Measurements from ENCODE around the gene AHNAK2.

The AHNAK2 gene

GRCh38 chr14:104966261-104966865 is 11.8 kb downstream of the AHNAK2 start:
- Histone ChIP-seq H3K9me3 (ENCODE audit: severe bottlenecking) (no peaks in the 10 kb centered on the region), H3K36me3 (no peaks in the 10 kb centered on the region), H3K27ac (no peak overlapping the region), H3K4me3 (ENCODE audit: low read depth, low read length) (no peak overlapping the region), H3K27me3 (ENCODE audit: insufficient read depth, low read depth, severe bottlenecking) (no peaks in the 10 kb centered on the region)
- TF ChIP-seq CTCF (IDR thresholded peaks at IDR 0.05; ENCODE audit: low read depth, low read length): no peak
- DNase-seq: peak; percentile 6

GRCh38 chr14:104965561-104966231 is 12.5 kb downstream of the AHNAK2 start:
- DNase-seq: peak; percentile 3
- H3K4me3 ChIP-seq (ENCODE audit: low read depth, low read length): no peak overlapping the region
- no peak overlapping the region for H3K27ac ChIP-seq
- no peaks in the 10 kb centered on the region for H3K36me3 ChIP-seq
- TF ChIP-seq CTCF (IDR thresholded peaks at IDR 0.05; ENCODE audit: low read depth, low read length): no peak
- H3K27me3 ChIP-seq (ENCODE audit: insufficient read depth, low read depth, severe bottlenecking): no peaks in the 10 kb centered on the region
- H3K9me3 ChIP-seq (ENCODE audit: severe bottlenecking): no peaks in the 10 kb centered on the region

- peak; percentile 4 for DNase-seq
- no peaks in the 10 kb centered on the region for H3K9me3 ChIP-seq (ENCODE audit: severe bottlenecking)
- no peaks in the 10 kb centered on the region for H3K27me3 ChIP-seq (ENCODE audit: insufficient read depth, low read depth, severe bottlenecking)
- H3K27ac ChIP-seq: no peak overlapping the region
- no peak overlapping the region for H3K4me3 ChIP-seq (ENCODE audit: low read depth, low read length)
- no peak for TF ChIP-seq CTCF (IDR thresholded peaks at IDR 0.05; ENCODE audit: low read depth, low read length)
- H3K36me3 ChIP-seq: no peaks in the 10 kb centered on the region
Observed at GRCh38 chr14:104964546-104964945, 13.6 kb downstream of the AHNAK2 start.

- TF ChIP-seq CTCF (IDR thresholded peaks at IDR 0.05; ENCODE audit: low read depth, low read length): no peak
- H3K27me3 ChIP-seq (ENCODE audit: insufficient read depth, low read depth, severe bottlenecking): no peaks in the 10 kb centered on the region
- H3K36me3 ChIP-seq: no peaks in the 10 kb centered on the region
- DNase-seq: peak; percentile 3
- H3K4me3 ChIP-seq (ENCODE audit: low read depth, low read length): no peak overlapping the region
- no peak overlapping the region for H3K27ac ChIP-seq
- no peaks in the 10 kb centered on the region for H3K9me3 ChIP-seq (ENCODE audit: severe bottlenecking)
Observed at GRCh38 chr14:104957146-104958113, 20.7 kb downstream of the AHNAK2 start.

- no peaks in the 10 kb centered on the region for H3K27me3 ChIP-seq (ENCODE audit: insufficient read depth, low read depth, severe bottlenecking)
- DNase-seq: peak; percentile 4
- TF ChIP-seq CTCF (IDR thresholded peaks at IDR 0.05; ENCODE audit: low read depth, low read length): no peak
- no peak overlapping the region for H3K4me3 ChIP-seq (ENCODE audit: low read depth, low read length)
- H3K9me3 ChIP-seq (ENCODE audit: severe bottlenecking): no peaks in the 10 kb centered on the region
- no peak overlapping the region for H3K27ac ChIP-seq
- H3K36me3 ChIP-seq: no peaks in the 10 kb centered on the region
Observed at GRCh38 chr14:104956290-104956890, 21.8 kb downstream of the AHNAK2 start.

Data from WERI-Rb-1 (cell line).